A673 (cell line): ENCODE measurements around the gene UNC13D. TPM values are rescaled to one million over a fixed set of nuclear protein-coding genes. Genes with fewer than 3 reads are reported as not detected.

Experiments
- BruUV-seq: library from RNA; stranded (reverse); fragments of 400-500 nt; replicated peaks from 2 replicates; lab custom pipeline; 2021; lab: Mats Ljungman, UMichigan
- CTCF ChIA-PET: fragments of 300-600 bp; sonication (Branson Sonifier 250); formaldehyde crosslinking; loops from one replicate; lab custom pipeline; 2022; ENCODE audit warnings: antibody characterized with exemption; lab: Charles Lee
- POLR2A ChIA-PET: fragments of 300-600 bp; sonication (Branson Sonifier 250); formaldehyde crosslinking; loops from one replicate; lab custom pipeline; 2022; ENCODE audit warnings: antibody characterized with exemption; ENCODE audit not compliant: low non-redundant PET; lab: Charles Lee
- DNase-seq: peaks from one replicate; pipeline ENCODE4 v3.0.0-alpha.2; 2015; ENCODE audit warnings: low spot score
- H3K27ac ChIP-seq: fragments of 200-600 bp; sonication (generic); 2 replicates; pipeline ENCODE4 v1.5.1; 2016; ENCODE audit warnings: mixed run types, low read depth, mild to moderate bottlenecking, mixed read lengths, antibody characterized with exemption, low read length; ENCODE audit not compliant: poor library complexity, severe bottlenecking
- H3K27me3 ChIP-seq: fragments of 200-600 bp; sonication (generic); replicated peaks from 2 replicates; pipeline ENCODE4 v1.6.1; 2017; ENCODE audit warnings: mixed run types, low read depth, mild to moderate bottlenecking, mixed read lengths, antibody characterized with exemption, low read length; ENCODE audit not compliant: insufficient read depth, poor library complexity
- H3K36me3 ChIP-seq: fragments of 200-600 bp; sonication (generic); 2 replicates; pipeline ENCODE4 v1.6.1; 2016; ENCODE audit warnings: mixed run types, mild to moderate bottlenecking, mixed read lengths, antibody characterized with exemption, low read length; ENCODE audit not compliant: insufficient read depth, poor library complexity, severe bottlenecking
- H3K4me1 ChIP-seq: fragments of 200-600 bp; sonication (generic); 2 replicates; pipeline ENCODE4 v1.6.1; 2017; ENCODE audit warnings: mixed run types, mild to moderate bottlenecking, mixed read lengths, antibody characterized with exemption, low read length; ENCODE audit not compliant: insufficient read depth, poor library complexity, severe bottlenecking
- H3K4me3 ChIP-seq: fragments of 200-600 bp; sonication (generic); 2 replicates; pipeline ENCODE4 v1.5.1; 2016; ENCODE audit warnings: low read depth, mixed run types, mild to moderate bottlenecking, mixed read lengths, low read length; ENCODE audit not compliant: poor library complexity, severe bottlenecking
- H3K9me3 ChIP-seq: fragments of 200-600 bp; sonication (generic); 2 replicates; pipeline ENCODE4 v1.6.1; 2016; ENCODE audit warnings: mixed run types, low read depth, mild to moderate bottlenecking, mixed read lengths, antibody characterized with exemption, low read length; ENCODE audit not compliant: poor library complexity, severe bottlenecking
- CTCF ChIP-seq: fragments of 300-800, 200-600 bp; sonication (generic); conservative IDR thresholded peaks from 2 replicates; pipeline ENCODE4 v1.5.1; 2017; ENCODE audit warnings: low read depth, mild to moderate bottlenecking, antibody characterized with exemption, low read length, moderate library complexity, mixed read lengths
- EZH2 ChIP-seq: fragments of 200-600 bp; sonication (generic); IDR thresholded peaks from 2 replicates; pipeline ENCODE4 v1.6.1; 2017; ENCODE audit warnings: borderline replicate concordance, low read depth, mild to moderate bottlenecking, mixed read lengths, antibody characterized with exemption, low read length; ENCODE audit not compliant: poor library complexity, severe bottlenecking
- intact Hi-C: fragments of 100-400 bp; cut with micrococcal nuclease; formaldehyde crosslinking; loops from one replicate; pipeline ENCODE4 v1.10.0; 2022; ENCODE audit not compliant: unreplicated experiment
- total RNA-seq: library from RNA; stranded (reverse); gene quantifications from 2 replicates; pipeline ENCODE4 v1.2.3, GENCODE V29; 2021

The UNC13D gene
- total RNA-seq, 1 experiment from 2014 or later, result 0.37 TPM

- ChIA-PET POLR2A (interaction anchor here (0.5 kb wide), 1 partner anchor 39 kb away, joined by 12 read pairs; the partner anchor contains the start of gene WBP2), CTCF (no interaction called here)
- intact Hi-C loops, result no loop called here
- H3K27me3 ChIP-seq, result no peaks in the 10 kb centered on the region
- DNase-seq, result no peak
- H3K4me3 ChIP-seq, result no peak overlapping the region
- H3K27ac ChIP-seq, result no peak overlapping the region
- no peaks in the 10 kb centered on the region for H3K9me3 ChIP-seq
- H3K36me3 ChIP-seq, result peaks cover 68% of the 10 kb centered on the region
- TF ChIP-seq EZH2 (no peak), CTCF (no peak)
- BruUV-seq, result no TSS peak
- H3K4me1 ChIP-seq, result no peaks in the 10 kb centered on the region
Observed at GRCh38 chr17:75816693-75817092, 27.5 kb downstream of the UNC13D start.

- CTCF ChIA-PET, result interaction anchor here (0.6 kb wide), 1 partner anchor 10 kb away, joined by 6 read pairs; no protein-coding TSS in a partner anchor
- POLR2A ChIA-PET, result no interaction called here
- peaks cover 68% of the 10 kb centered on the region for H3K36me3 ChIP-seq
- BruUV-seq, result no TSS peak
- no peaks in the 10 kb centered on the region for H3K27me3 ChIP-seq
- H3K4me1 ChIP-seq, result no peaks in the 10 kb centered on the region
- H3K27ac ChIP-seq, result no peak overlapping the region
- TF ChIP-seq EZH2, result no peak
- no peak for TF ChIP-seq CTCF
- no peak for DNase-seq
- intact Hi-C loops, result no loop called here
- no peaks in the 10 kb centered on the region for H3K9me3 ChIP-seq
- H3K4me3 ChIP-seq, result no peak overlapping the region
Observed at GRCh38 chr17:75815399-75815798, 28.8 kb downstream of the UNC13D start.

- DNase-seq, result no peak
- no TSS peak for BruUV-seq
Observed at GRCh38 chr17:75814900-75815373, 29.3 kb downstream of the UNC13D start.

More at GRCh38 chr17:75814900-75815373, 29.3 kb downstream of the UNC13D start:
- intact Hi-C loops, result no loop called here
- peaks cover 65% of the 10 kb centered on the region for H3K36me3 ChIP-seq
- POLR2A ChIA-PET, result no interaction called here
- H3K27ac ChIP-seq, result no peak overlapping the region
- CTCF ChIA-PET, result interaction anchor here (0.6 kb wide), 1 partner anchor 10 kb away, joined by 6 read pairs; no protein-coding TSS in a partner anchor
- H3K4me3 ChIP-seq, result no peak overlapping the region
- H3K27me3 ChIP-seq, result no peaks in the 10 kb centered on the region
- no peaks in the 10 kb centered on the region for H3K4me1 ChIP-seq
- no peaks in the 10 kb centered on the region for H3K9me3 ChIP-seq
- TF ChIP-seq CTCF (no peak), EZH2 (no peak)
